SK-N-SH treated with all-trans-retinoic acid at 6 μM for 48 hours (cell line): Measurements from ENCODE around the gene CIC.

Experiments
- ARNTL ChIP-seq: fragments of 450-650 bp; formaldehyde crosslinking; IDR thresholded peaks from 2 replicates; pipeline ENCODE4 v1.5.0; 2020; ENCODE audit warnings: low read depth, mild to moderate bottlenecking, moderate library complexity, borderline replicate concordance
- GLIS3 ChIP-seq: fragments of 250-450 bp; sonication (Bioruptor Pico); IDR thresholded peaks from 2 replicates; pipeline ENCODE4 v1.5.0; 2020; ENCODE audit warnings: mild to moderate bottlenecking, moderate library complexity
- RARB ChIP-seq: fragments of 250-450 bp; sonication (Bioruptor Pico); IDR thresholded peaks from 2 replicates; pipeline ENCODE4 v1.8.0; 2021; ENCODE audit warnings: mild to moderate bottlenecking, moderate library complexity
- TCF4 ChIP-seq: fragments of 250-450 bp; sonication (Bioruptor Pico); IDR thresholded peaks from 2 replicates; pipeline ENCODE4 v1.8.0; 2021; ENCODE audit warnings: mild to moderate bottlenecking, moderate library complexity, borderline replicate concordance
- ZC3H10 ChIP-seq: fragments of 250-450 bp; sonication (Bioruptor Pico); IDR thresholded peaks from 2 replicates; pipeline ENCODE4 v1.5.1; 2021; ENCODE audit warnings: mild to moderate bottlenecking, moderate library complexity
- ZFP30 ChIP-seq: fragments of 450-650 bp; formaldehyde crosslinking; IDR thresholded peaks from 2 replicates; pipeline ENCODE4 v1.5.0; 2022; ENCODE audit warnings: mild to moderate bottlenecking, moderate library complexity
- ZNF8 ChIP-seq: fragments of 450-650 bp; formaldehyde crosslinking; IDR thresholded peaks from 2 replicates; pipeline ENCODE4 v1.5.0; 2020; ENCODE audit warnings: mild to moderate bottlenecking, moderate library complexity
- TF ChIP-seq, protein P1 (sequence below): fragments of 250-450 bp; sonication (Bioruptor Pico); IDR thresholded peaks from 2 replicates; pipeline ENCODE4 v1.8.0; 2020; ENCODE audit warnings: mild to moderate bottlenecking, moderate library complexity, borderline replicate concordance
- TF ChIP-seq, protein P2 (sequence below): fragments of 250-450 bp; sonication (Bioruptor Pico); IDR thresholded peaks from 2 replicates; pipeline ENCODE4 v1.5.0; 2020; ENCODE audit warnings: mild to moderate bottlenecking, moderate library complexity

DNA sequence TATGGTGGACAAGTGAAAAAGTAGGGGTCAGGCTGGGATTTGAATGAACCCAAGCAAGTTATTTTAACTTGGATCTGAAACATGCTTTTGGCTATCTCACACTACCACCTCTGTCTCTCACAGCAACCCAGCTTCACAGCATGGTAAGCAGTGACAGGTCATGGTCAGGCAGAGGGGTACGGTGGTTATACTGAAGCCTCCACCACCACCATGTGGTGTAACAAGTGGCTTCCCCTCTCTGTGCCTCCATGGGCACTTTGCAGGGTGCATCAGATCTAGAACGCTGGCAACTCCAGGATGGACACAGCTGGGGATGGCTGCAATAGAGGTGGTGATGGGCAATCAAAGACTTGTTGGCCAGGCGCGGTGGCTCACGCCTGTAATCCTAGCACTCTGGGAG is 43.3 kb downstream of the CIC start:
- TF ChIP-seq, protein P1, sequence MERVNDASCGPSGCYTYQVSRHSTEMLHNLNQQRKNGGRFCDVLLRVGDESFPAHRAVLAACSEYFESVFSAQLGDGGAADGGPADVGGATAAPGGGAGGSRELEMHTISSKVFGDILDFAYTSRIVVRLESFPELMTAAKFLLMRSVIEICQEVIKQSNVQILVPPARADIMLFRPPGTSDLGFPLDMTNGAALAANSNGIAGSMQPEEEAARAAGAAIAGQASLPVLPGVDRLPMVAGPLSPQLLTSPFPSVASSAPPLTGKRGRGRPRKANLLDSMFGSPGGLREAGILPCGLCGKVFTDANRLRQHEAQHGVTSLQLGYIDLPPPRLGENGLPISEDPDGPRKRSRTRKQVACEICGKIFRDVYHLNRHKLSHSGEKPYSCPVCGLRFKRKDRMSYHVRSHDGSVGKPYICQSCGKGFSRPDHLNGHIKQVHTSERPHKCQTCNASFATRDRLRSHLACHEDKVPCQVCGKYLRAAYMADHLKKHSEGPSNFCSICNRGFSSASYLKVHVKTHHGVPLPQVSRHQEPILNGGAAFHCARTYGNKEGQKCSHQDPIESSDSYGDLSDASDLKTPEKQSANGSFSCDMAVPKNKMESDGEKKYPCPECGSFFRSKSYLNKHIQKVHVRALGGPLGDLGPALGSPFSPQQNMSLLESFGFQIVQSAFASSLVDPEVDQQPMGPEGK: no peak
- no peak for TF ChIP-seq ARNTL
- TF ChIP-seq, protein P2, sequence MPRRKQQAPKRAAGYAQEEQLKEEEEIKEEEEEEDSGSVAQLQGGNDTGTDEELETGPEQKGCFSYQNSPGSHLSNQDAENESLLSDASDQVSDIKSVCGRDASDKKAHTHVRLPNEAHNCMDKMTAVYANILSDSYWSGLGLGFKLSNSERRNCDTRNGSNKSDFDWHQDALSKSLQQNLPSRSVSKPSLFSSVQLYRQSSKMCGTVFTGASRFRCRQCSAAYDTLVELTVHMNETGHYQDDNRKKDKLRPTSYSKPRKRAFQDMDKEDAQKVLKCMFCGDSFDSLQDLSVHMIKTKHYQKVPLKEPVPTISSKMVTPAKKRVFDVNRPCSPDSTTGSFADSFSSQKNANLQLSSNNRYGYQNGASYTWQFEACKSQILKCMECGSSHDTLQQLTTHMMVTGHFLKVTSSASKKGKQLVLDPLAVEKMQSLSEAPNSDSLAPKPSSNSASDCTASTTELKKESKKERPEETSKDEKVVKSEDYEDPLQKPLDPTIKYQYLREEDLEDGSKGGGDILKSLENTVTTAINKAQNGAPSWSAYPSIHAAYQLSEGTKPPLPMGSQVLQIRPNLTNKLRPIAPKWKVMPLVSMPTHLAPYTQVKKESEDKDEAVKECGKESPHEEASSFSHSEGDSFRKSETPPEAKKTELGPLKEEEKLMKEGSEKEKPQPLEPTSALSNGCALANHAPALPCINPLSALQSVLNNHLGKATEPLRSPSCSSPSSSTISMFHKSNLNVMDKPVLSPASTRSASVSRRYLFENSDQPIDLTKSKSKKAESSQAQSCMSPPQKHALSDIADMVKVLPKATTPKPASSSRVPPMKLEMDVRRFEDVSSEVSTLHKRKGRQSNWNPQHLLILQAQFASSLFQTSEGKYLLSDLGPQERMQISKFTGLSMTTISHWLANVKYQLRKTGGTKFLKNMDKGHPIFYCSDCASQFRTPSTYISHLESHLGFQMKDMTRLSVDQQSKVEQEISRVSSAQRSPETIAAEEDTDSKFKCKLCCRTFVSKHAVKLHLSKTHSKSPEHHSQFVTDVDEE (CRISPR knock-in tag): no peak
- no peak for TF ChIP-seq TCF4 (CRISPR knock-in tag)
- TF ChIP-seq GLIS3: no peak
- TF ChIP-seq ZC3H10: no peak
- no peak for TF ChIP-seq RARB
- TF ChIP-seq ZNF8: no peak
- no peak for TF ChIP-seq ZFP30
